Heart left ventricle (tissue), 16 donors: Measurements from ENCODE around the gene CDON. TPM values are rescaled to one million over a fixed set of nuclear protein-coding genes. Genes with fewer than 3 reads are reported as not detected.

Experiments used
- ATAC-seq, 4 donors: fragments of 200-7000 bp; cut with Tn5 transposase; one replicate each; pipeline ENCODE4 v1.9.1; 2020 to 2022; ENCODE audit warnings: moderate library complexity in 4 of 4, mild to moderate bottlenecking in 3 of 4, moderate number of reproducible peaks in 1 of 4
- DNase-seq, 5 donors: peaks; one replicate each; pipeline ENCODE4 v3.0.0-alpha.2; 2020
- H3K27ac ChIP-seq, 12 donors: fragments of 200-600 bp; sonication (generic) in 4 of 12; one replicate each; pipeline versions ENCODE4 v1.5.0 to v1.8.0; 2016 to 2022; ENCODE audit warnings: mild to moderate bottlenecking in 2 of 12
- H3K27me3 ChIP-seq, 9 donors: fragments of 200-600 bp; sonication (generic) in 2 of 9; one replicate each; pipeline versions ENCODE4 v1.5.1 to v1.8.0; 2016 to 2022; ENCODE audit warnings: mild to moderate bottlenecking in 3 of 9
- H3K36me3 ChIP-seq, 9 donors: fragments of 200-600 bp; sonication (generic) in 2 of 9; one replicate each; pipeline versions ENCODE4 v1.5.0 to v1.8.0; 2018 to 2022; ENCODE audit warnings: mild to moderate bottlenecking in 2 of 9
- H3K4me1 ChIP-seq, 12 donors: fragments of 200-600 bp; sonication (generic) in 4 of 12; one replicate each; pipeline versions ENCODE4 v1.5.0 to v1.8.0; 2016 to 2022; ENCODE audit warnings: mild to moderate bottlenecking in 3 of 12
- H3K4me3 ChIP-seq, 12 donors: fragments of 200-600 bp; sonication (generic) in 4 of 12; one replicate each; pipeline versions ENCODE4 v1.5.0 to v1.8.0; 2017 to 2022; ENCODE audit warnings: mild to moderate bottlenecking in 9 of 12, moderate library complexity in 4 of 12
- H3K9me3 ChIP-seq, 12 donors: fragments of 200-600 bp; sonication (generic) in 4 of 12; one replicate each; pipeline versions ENCODE4 v1.5.0 to v1.8.0; 2016 to 2022; ENCODE audit warnings: mild to moderate bottlenecking in 1 of 12
- POLR2A ChIP-seq, 2 donors: fragments of 450-650 bp; IDR thresholded peaks; one replicate each; pipeline ENCODE4 v1.6.1; 2017; ENCODE audit warnings: antibody characterized with exemption in 2 of 2, mild to moderate bottlenecking in 2 of 2, moderate library complexity in 2 of 2
- WGBS, 4 donors: extraction: QIAGEN DNeasy Blood & Tissue Kit in 2 of 4; methylation state at CpG; one replicate each; pipeline versions ENCODE4 v1.1.5 to v1.1.7; 2013 to 2018; 5-methylcytosine and 5-hydroxymethylcytosine counted together
- intact Hi-C, 10 donors: fragments of 100-400 bp; cut with DNase I; formaldehyde crosslinking; loops; one replicate each; pipeline versions ENCODE4 v1.11.1 to v1.14.2; 2022
- polyA plus RNA-seq, 2 donors: library from polyadenylated mRNA; stranded (reverse); fragments of 200-250 nt; gene quantifications; one replicate each; pipeline ENCODE4 v1.2.3, GENCODE V29; 2013
- total RNA-seq, 9 donors: library from RNA; depleted of rRNA in 2 of 9; stranded (reverse); fragments of >200 nt in 2 of 9; fragmentation: NEBNext Ultra II Directional in 3 of 9; extraction: Animal tissue kit (Norgen Biotek cat#: 25700) in 3 of 9; gene quantifications; one replicate each; pipeline versions ENCODE4 v1.1.0 to v1.2.4, GENCODE V29; 2016 to 2023
- TF ChIP-seq, protein P1 (sequence below), 12 donors: fragments of 200-600 bp; sonication (generic) in 4 of 12; IDR thresholded peaks; one replicate each; pipeline versions ENCODE4 v1.5.0 to v1.8.0; 2018 to 2022; ENCODE audit warnings: antibody characterized with exemption in 12 of 12, mild to moderate bottlenecking in 5 of 12
- donor health status: ischemic (EF 13 %, LVEDD 7.1; RV severe dilation, severe dysfunction).
- donor health status: healthy with polysubstance abuse.
- donor health status: DM: no; HTN: yes; CAD: no.
- donor health status: DM: no; HTN: no; CAD: no.
- donor health status: ischemic (EF 25% LVEDD 6.9; RV normal size, moderate dysfunction).
- donor health status: ischemic (EF 25% LVEDD 5.7; RV mildly dilated, moderate dysfunction).
- donor health status: healthy.
- donor health status: DM: yes; HTN: yes; CAD: no.
- donor health status: ischemic (EF 35%, LVEDD 5.7; RV mildly dilated, moderate dysfunction).
- donor health status: nonischemic (EF 11% LVEDD 7.7; RV severe dilation, severe dysfunction).
- donor health status: DM: yes; HTN: yes; CAD: no.
- donor health status: PGD.
- donor health status: ischemic (EF 29% LVEDD 5.4; RV normal size, mild dysfunction).
- donor health status: nonischemic (EF 23%, LVEDD 6.1; RV moderate dilation, normal function).

The CDON gene
- total and polyA plus RNA-seq, 11 donors = 1.2 to 51.5 (median 7.3) TPM

DNA sequence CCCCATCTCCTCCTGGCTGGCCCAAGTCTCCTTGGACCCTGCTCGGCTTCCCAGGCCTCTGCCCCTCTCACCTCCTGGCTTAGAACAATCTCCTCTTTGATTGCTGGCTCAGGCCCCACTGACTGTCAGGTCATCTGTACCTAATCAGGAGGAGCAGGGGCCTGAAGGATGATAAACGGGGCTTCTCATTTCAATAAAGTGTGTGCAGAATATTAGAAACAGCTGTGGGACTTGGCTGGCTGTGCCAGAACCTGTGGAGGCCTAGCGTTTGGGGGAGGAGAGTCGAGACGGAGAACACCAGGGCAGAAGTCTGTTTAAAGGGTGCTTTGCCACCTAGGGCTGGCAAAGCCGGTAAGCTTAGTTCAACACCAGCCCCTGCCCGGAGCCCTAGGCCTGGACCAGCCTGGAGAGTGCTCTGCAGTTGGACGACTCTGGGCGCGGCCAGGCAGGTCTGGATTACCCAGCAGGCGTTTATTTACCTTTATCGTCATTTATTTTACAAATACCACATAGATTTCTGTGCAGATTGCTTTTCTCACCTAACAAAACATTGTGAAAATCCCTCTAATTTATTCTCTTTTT lies 127.0 kb downstream of the CDON start:
- Histone ChIP-seq H3K9me3 (no peaks in the 10 kb centered on the region), H3K4me3 (no peak overlapping the region), H3K27ac (no peak overlapping the region), H3K4me1 (peaks cover 0 to 10% (median 0%) of the 10 kb centered on the region in 12 donors), H3K27me3 (no peaks in the 10 kb centered on the region), H3K36me3 (no peaks in the 10 kb centered on the region)
- ATAC-seq = no peak
- intact Hi-C loops = no loop called here
- no peak for DNase-seq
- TF ChIP-seq, protein P1, sequence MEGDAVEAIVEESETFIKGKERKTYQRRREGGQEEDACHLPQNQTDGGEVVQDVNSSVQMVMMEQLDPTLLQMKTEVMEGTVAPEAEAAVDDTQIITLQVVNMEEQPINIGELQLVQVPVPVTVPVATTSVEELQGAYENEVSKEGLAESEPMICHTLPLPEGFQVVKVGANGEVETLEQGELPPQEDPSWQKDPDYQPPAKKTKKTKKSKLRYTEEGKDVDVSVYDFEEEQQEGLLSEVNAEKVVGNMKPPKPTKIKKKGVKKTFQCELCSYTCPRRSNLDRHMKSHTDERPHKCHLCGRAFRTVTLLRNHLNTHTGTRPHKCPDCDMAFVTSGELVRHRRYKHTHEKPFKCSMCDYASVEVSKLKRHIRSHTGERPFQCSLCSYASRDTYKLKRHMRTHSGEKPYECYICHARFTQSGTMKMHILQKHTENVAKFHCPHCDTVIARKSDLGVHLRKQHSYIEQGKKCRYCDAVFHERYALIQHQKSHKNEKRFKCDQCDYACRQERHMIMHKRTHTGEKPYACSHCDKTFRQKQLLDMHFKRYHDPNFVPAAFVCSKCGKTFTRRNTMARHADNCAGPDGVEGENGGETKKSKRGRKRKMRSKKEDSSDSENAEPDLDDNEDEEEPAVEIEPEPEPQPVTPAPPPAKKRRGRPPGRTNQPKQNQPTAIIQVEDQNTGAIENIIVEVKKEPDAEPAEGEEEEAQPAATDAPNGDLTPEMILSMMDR (IDR thresholded peaks at IDR 0.05) = no peak
- TF ChIP-seq POLR2A (IDR thresholded peaks at IDR 0.05) = no peak
- WGBS, 4 donors = 79 to 83% (median 80%) methylated on average over 11 to 12 of the region's 12 CpGs

DNA sequence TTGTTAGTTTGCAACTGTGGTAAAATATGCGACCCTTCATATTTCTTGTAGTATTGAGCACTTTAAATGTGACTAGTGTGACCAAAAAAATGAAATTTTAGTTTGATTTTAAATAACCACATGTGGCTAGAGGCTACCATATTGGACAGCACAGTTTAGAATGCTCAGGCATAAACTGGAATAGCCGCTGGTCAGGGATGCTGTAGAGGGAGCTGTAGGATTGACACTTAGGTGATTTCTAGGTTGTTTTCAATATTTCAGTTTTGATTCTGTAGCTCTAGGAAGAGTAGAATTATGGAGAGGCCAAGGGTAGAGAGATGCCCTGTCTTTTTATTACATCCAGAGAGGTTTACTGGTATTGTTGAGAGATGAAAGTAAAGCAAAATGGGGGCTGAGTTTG lies 127.6 kb downstream of the CDON start:
- no peaks in the 10 kb centered on the region for H3K36me3 ChIP-seq
- intact Hi-C loops = no loop called here
- no peak for TF ChIP-seq POLR2A (IDR thresholded peaks at IDR 0.05)
- TF ChIP-seq, protein P1 (IDR thresholded peaks at IDR 0.05) = no peak
- no peaks in the 10 kb centered on the region for H3K9me3 ChIP-seq
- ATAC-seq = no peak
- H3K4me3 ChIP-seq = no peak overlapping the region
- DNase-seq = no peak
- 93 to 96% (median 95%) methylated on average over 2 of the region's 2 CpGs for WGBS, 4 donors
- peaks cover 0 to 10% (median 0%) of the 10 kb centered on the region in 12 donors for H3K4me1 ChIP-seq
- H3K27me3 ChIP-seq = no peaks in the 10 kb centered on the region
- no peak overlapping the region for H3K27ac ChIP-seq

DNA sequence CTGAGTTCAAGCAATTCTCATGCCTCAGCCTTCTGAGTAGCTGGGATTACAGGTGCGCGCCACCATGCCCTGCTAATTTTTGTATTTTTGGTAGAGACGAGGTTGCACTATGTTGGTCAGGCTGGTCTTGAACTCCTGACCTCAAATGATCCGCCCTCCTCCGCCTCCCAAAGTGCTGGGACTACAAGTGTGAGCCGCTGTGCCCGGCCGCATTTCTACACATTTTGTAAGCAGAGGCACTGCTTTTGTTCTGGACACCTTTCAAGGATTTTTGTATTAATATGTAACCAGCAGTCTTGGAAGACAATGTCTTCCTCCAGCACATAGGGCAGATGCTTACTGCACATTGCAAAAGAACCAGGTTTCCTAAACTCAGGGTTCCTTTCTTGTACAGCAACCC lies 128.2 kb downstream of the CDON start:
- no peaks in the 10 kb centered on the region for H3K9me3 ChIP-seq
- peaks cover 0 to 4% (median 0%) of the 10 kb centered on the region in 9 donors for H3K27me3 ChIP-seq
- intact Hi-C loops = no loop called here
- ATAC-seq (no peak), DNase-seq (no peak)
- 94 to 98% (median 95%) methylated on average over 8 of the region's 8 CpGs for WGBS, 4 donors
- H3K27ac ChIP-seq = no peak overlapping the region
- TF ChIP-seq POLR2A (IDR thresholded peaks at IDR 0.05) = no peak
- TF ChIP-seq, protein P1 (IDR thresholded peaks at IDR 0.05) = no peak
- no peak overlapping the region for H3K4me3 ChIP-seq
- H3K4me1 ChIP-seq = peaks cover 0 to 10% (median 0%) of the 10 kb centered on the region in 12 donors
- H3K36me3 ChIP-seq = no peaks in the 10 kb centered on the region

DNA sequence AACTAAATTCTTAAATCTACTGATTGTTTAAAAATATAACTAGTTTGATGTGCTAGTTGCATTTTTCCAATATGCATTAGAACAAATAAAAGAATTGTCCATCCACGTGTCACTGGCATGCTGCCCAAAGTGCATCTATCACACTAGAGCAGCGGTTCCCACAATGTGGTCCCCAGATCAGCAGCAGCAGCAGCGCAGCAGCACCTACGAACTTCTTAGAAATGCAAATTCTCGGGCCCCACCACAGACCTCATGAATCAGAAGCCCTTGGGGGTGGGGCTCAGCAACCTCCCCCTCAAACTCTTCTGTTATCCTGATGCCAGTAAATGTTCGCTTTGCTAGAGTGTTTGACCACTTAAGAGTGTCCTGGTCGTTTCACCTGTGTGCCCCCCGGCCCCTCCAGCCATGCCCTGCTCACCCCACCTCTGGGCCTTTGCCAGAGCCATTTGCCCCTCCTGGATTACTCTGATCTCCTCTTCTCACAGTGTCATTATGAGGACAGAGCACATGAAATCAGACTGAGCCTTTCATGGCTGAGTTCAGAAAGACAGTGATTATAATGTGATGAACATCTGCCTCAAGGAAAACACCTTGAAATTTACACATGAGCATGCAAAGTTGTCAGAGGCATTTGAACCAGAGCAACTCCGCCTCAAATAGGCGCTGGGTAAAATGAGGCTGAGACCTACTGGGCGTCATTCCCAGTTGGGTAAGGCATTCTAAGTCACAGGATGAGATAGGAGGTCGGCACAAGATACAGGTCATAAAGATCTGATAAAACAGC lies 129.4 kb downstream of the CDON start:
- Histone ChIP-seq H3K4me1 (no peaks in the 10 kb centered on the region), H3K27ac (no peak overlapping the region), H3K4me3 (no peak overlapping the region), H3K9me3 (no peaks in the 10 kb centered on the region), H3K27me3 (peaks cover 0 to 6% (median 0%) of the 10 kb centered on the region in 9 donors), H3K36me3 (no peaks in the 10 kb centered on the region)
- no peak for TF ChIP-seq POLR2A (IDR thresholded peaks at IDR 0.05)
- TF ChIP-seq, protein P1 (IDR thresholded peaks at IDR 0.05) = no peak
- 69 to 72% (median 71%) methylated on average over 12 of the region's 12 CpGs for WGBS, 4 donors
- DNase-seq (no peak), ATAC-seq (no peak)
- intact Hi-C loops = no loop called here
